Fibroblast of skin of abdomen (primary cell): ENCODE measurements around the gene RAB14.
"Not testable (repeated sequence)": the region's sequence is repeated elsewhere in the genome, so short reads cannot be mapped to it uniquely, and the experiment has no call there.

Experiments used
- DNase-seq: peaks from one replicate; pipeline ENCODE4 v3.0.0-alpha.2; 2013

Gene RAB14

GRCh38 chr9:121189660-121190059, 12.0 kb downstream of the RAB14 start:
- DNase-seq, result no peak

DNA sequence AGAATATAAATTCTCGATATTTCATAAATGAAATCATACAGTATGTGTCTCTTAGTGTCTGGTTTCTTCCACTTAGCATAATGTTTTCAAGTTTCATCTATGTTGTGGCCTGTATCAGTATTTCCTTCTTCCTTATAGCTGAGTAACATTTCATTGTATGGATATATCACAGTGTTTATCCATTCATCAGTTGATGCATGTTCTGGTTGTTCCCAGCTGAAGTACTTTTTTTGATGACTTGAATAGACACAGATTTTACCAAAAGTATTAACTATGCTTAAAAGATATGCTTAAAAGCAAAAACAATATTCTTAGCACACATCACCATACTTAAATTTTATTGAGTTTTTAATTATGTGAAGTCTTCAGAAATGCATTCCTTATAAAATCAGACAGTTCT, 12.7 kb downstream of the RAB14 start:
- no peak for DNase-seq

- DNase-seq, result peak; percentile 20
Observed at GRCh38 chr9:121187636-121188305, 13.9 kb downstream of the RAB14 start.

DNA sequence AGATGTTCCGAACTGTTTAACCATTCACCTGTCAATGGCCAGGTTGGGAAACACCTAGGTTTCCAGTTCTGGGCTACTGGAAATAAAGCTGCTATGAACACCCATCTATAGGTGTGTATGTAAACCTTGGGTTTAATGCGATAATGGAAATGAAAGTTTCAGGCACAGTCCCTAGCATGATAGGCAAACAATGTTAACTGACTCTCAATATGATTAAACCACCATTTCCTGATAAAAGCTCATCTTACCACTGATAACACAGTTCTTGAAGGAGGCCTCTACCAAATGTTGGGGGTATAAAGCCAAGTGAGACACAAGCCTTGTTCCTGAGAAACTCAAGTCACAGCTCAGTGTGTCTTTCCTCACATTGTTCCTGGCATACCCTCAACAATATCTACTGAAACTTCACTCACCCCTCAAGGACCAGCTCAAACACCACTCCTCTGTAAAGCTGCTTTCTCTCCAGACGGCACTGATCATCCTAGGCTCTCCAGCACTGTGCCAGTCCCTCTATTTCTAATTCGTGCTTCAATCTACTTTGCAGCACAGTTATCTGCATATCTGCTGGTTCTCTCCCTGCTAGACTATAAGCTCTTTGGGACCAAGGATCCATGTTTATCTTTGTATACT, 15.8 kb downstream of the RAB14 start:
- DNase-seq, result no peak

GRCh38 chr9:121185178-121185745, 16.4 kb downstream of the RAB14 start:
- no peak for DNase-seq

GRCh38 chr9:121184463-121184862, 17.2 kb downstream of the RAB14 start:
- no peak for DNase-seq

GRCh38 chr9:121183666-121184423, 17.8 kb downstream of the RAB14 start:
- peak; percentile 8 for DNase-seq

- peak; percentile 4 for DNase-seq
Observed at GRCh38 chr9:121182989-121183388, 18.7 kb downstream of the RAB14 start.

DNA sequence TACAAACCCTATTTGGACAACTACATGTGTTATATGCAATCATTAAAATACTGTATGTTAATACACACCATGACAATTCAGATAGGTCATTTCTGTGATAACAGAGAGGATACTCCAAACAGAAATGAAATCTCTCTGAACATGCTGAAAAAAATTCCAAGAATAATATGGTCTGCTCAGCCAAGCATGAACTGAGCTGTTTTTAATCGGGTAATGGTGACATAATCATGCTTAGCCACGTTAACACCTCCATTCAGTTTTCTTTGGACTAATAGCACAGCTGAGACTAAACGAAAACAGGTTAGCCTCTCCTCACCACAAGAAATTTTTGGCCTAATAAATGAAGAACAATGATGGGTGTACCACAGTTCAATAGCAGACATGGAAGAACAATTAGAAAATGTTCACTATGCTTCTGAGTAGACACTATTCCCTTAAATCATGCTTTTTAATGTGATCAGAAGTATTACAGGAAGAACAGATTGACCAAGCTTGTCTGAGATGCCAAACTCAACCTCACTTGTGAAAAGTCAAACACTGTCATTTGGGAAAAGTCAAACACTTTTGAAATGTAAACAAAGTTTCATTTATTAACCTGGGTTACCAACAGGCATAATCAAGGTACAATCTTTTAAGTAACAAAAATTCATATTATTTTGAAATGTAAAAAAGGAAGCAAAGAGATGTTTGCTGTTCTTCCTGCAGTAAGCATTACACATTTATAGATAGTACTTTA, 19.4 kb downstream of the RAB14 start:
- DNase-seq, result no peak

GRCh38 chr9:121179930-121180681, 21.6 kb downstream of the RAB14 start:
- DNase-seq, result no peak

GRCh38 chr9:121179373-121179721, 22.3 kb downstream of the RAB14 start:
- DNase-seq, result not testable (repeated sequence)

GRCh38 chr9:121178676-121179372, 22.8 kb downstream of the RAB14 start:
- DNase-seq, result no peak

- no peak for DNase-seq
Observed at GRCh38 chr9:121173501-121173900, 28.2 kb downstream of the RAB14 start.

DNA sequence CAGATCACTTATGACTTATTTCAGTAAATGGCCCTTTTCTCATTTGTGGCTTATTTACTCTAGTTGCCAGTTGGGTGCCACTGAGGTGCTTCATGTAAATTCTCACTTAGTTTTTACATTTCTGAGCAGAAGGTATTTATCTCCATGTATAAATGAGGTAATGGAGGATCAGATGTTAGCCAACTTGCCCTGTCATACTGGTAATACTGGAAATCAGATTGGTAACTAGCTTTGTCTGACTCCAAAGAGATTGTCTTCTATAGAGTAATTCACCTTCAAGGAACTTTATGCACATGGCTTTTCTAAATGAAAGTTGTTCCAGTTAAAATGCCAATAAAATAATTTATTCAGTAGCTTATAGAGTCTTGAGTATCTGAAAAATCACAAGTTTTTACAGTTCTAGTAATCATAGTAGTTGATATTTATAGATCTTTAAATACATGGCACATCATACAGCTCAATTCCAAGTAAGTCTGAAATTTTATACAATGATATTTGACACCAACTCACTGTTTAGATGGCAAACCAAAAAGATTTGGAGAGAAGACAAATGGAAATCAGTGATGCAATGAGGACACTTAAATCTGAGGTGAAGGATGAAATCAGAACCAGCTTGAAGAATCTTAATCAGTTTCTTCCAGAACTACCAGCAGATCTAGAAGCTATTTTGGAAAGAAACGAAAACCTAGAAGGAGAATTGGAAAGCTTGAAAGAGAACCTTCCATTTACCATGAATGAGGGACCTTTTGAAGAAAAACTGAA, 28.8 kb downstream of the RAB14 start:
- no peak for DNase-seq

- no peak for DNase-seq
Observed at GRCh38 chr9:121171236-121171635, 30.4 kb downstream of the RAB14 start.

GRCh38 chr9:121169094-121169601, 32.5 kb downstream of the RAB14 start:
- DNase-seq, result no peak

GRCh38 chr9:121168052-121168451, 33.6 kb downstream of the RAB14 start:
- DNase-seq, result no peak

GRCh38 chr9:121160025-121160424, 41.6 kb downstream of the RAB14 start:
- DNase-seq, result no peak

DNA sequence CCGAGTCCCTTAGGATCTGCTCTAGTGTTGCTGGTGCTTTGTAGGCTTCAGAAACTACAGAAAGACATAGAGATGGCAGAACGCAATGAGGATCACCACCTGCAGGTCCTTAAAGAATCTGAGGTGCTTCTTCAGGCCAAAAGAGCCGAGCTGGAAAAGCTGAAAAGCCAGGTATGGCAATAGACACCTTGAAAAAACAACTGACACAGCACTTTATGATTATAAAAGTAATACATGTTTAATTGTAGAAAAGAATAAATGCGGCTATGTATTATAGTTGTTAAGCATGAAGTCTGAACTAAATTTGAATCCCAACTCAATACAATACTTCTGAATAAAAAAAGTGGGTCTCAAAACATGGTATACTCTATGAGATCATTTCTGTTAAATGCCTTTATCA, 43.7 kb downstream of the RAB14 start:
- DNase-seq, result no peak

DNA sequence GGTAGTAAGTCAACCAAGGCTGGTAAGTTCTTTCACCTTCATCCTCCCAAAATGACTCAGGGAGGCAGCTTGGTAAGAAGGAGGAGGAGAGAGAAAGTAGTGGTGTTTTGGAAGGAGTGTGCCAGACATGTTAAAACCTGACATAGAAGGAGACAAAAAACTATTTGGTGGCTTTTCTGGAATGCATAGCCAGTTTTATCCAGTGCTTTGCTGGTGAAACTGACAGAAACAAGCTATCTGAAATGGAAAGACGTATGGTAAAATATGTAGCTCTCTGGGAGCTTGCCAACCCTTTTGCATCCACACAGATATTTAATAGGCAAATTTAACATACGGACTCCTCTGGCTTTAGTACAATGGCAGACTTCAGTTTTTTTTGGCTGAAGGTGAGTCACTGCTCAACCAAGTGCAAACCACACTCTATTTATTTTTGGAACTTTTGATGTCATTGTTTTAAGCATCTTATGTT, 45.4 kb downstream of the RAB14 start:
- peak; percentile 95 for DNase-seq
